H4 (cell line): ENCODE results near the gene KDM4F. TPM values are rescaled to one million over a fixed set of nuclear protein-coding genes. Genes with fewer than 3 reads are reported as not detected.

Experiments
- DNase-seq: peaks from one replicate; pipeline ENCODE4 v3.0.0-alpha.2; 2015; ENCODE audit warnings: low spot score
- total RNA-seq: library from RNA; depleted of rRNA; stranded (reverse); fragments of >200 nt; shearing (Covaris generic); gene quantifications from 2 replicates; pipeline ENCODE4 v1.2.3, GENCODE V29; 2014

KDM4F gene
- total RNA-seq, 1 experiment from 2014 or later: not detected

- no peak for DNase-seq
Measured at GRCh38 chr11:95065336-95065735, 16.1 kb downstream of the KDM4F start.

- DNase-seq: no peak
Measured at GRCh38 chr11:95066716-95067038, 17.5 kb downstream of the KDM4F start, which contains the start of gene SRSF8. SRSF8 (plus strand) TSS chr11:95066919; CDS start chr11:95067227, 308 bp downstream.

GRCh38 chr11:95067039-95067840, 18.0 kb downstream of the KDM4F start:
- peak; percentile 59 for DNase-seq

- no peak for DNase-seq
Measured at GRCh38 chr11:95067841-95068219, 18.6 kb downstream of the KDM4F start.

GRCh38 chr11:95068549-95068948, 19.3 kb downstream of the KDM4F start:
- peak; percentile 96 for DNase-seq

GRCh38 chr11:95070471-95070870, 21.2 kb downstream of the KDM4F start:
- DNase-seq: no peak

GRCh38 chr11:95072948-95073347, 23.7 kb downstream of the KDM4F start:
- no peak for DNase-seq

- no peak for DNase-seq
Measured at GRCh38 chr11:95074792-95075563, 25.8 kb downstream of the KDM4F start.

- DNase-seq: peak; percentile 23
Measured at GRCh38 chr11:95076416-95076815, 27.2 kb downstream of the KDM4F start.

GRCh38 chr11:95076981-95077380, 27.8 kb downstream of the KDM4F start:
- no peak for DNase-seq

- DNase-seq: no peak
Measured at GRCh38 chr11:95078526-95078925, 29.3 kb downstream of the KDM4F start.

GRCh38 chr11:95081010-95081409, 31.8 kb downstream of the KDM4F start:
- no peak for DNase-seq

GRCh38 chr11:95081412-95081811, 32.2 kb downstream of the KDM4F start:
- DNase-seq: no peak

- no peak for DNase-seq
Measured at GRCh38 chr11:95082576-95083001, 33.4 kb downstream of the KDM4F start.

GRCh38 chr11:95084509-95084908, 35.3 kb downstream of the KDM4F start:
- no peak for DNase-seq

- DNase-seq: no peak
Measured at GRCh38 chr11:95085117-95085816, 36.0 kb downstream of the KDM4F start.

- DNase-seq: no peak
Measured at GRCh38 chr11:95086151-95086550, 36.9 kb downstream of the KDM4F start.

- no peak for DNase-seq
Measured at GRCh38 chr11:95086836-95087570, 37.8 kb downstream of the KDM4F start.

- DNase-seq: no peak
Measured at GRCh38 chr11:95088946-95089619, 39.9 kb downstream of the KDM4F start.

- DNase-seq: peak; percentile 44
Measured at GRCh38 chr11:95089620-95090542, 40.7 kb downstream of the KDM4F start, which contains the start of gene ENDOD1. ENDOD1 (plus strand) TSS chr11:95089846; CDS start chr11:95089928, 82 bp downstream.
